ENCODE results near the gene DIP2B. TPM values are rescaled to one million over a fixed set of nuclear protein-coding genes. Genes with fewer than 3 reads are reported as not detected.

Gene DIP2B
- total RNA-seq, 1 experiment from 2014 or later, result 20.0 TPM

DNA sequence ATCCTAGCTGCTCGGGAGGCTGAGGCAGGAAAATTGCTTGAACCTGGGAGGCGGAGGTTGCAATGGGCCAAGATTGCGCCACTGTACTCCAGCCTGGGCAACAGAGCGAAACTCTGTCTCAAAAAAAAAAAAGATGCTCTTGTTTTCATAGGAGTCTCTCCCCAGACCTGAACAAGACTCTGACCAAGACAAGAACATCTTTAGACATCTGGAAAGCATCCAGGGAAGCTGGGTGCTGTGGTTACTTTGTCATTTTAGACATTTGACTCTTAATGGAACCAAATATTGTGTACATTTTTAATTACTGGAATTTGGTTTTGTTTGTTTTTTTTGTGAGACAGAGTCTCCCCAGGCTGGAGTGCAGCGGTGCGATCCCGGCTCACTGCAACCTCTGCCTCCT, 238.0 kb downstream of the DIP2B start:
- H3K4me1 Mint-ChIP-seq, result peaks cover 0 to 3% of the 10 kb centered on the region in 2 experiments; a peak in 2 of 4 replicates
- no peaks in the 10 kb centered on the region for H3K27me3 Mint-ChIP-seq (ENCODE audit: low read depth)
- no peaks in the 10 kb centered on the region for H3K79me2 ChIP-seq (ENCODE audit: insufficient read depth, low read length)
- H3K4me2 ChIP-seq (ENCODE audit: insufficient read depth, insufficient read length, low read length), result no peak overlapping the region
- no peak overlapping the region for H2BK12ac ChIP-seq (ENCODE audit: insufficient read length, low read depth, low read length)
- H2AFZ ChIP-seq (ENCODE audit: low read length), result no peak overlapping the region
- H3K9me3 ChIP-seq (ENCODE audit: control insufficient read depth, low read depth, low read length), result no peaks in the 10 kb centered on the region
- H3K27me3 ChIP-seq (ENCODE audit: insufficient read depth, low read length), result no peaks in the 10 kb centered on the region
- no peak overlapping the region for H2BK120ac ChIP-seq (ENCODE audit: low read depth, low read length, poor library complexity, severe bottlenecking)
- no peak overlapping the region for H3K27ac ChIP-seq (ENCODE audit: insufficient read length, low read depth, low read length)
- no peak overlapping the region for H3K23ac ChIP-seq (ENCODE audit: insufficient read length, low read depth, low read length)
- no peaks in the 10 kb centered on the region for H3K79me1 ChIP-seq (ENCODE audit: insufficient read depth, low read depth, low read length, poor library complexity, severe bottlenecking)
- no peak for DNase-seq
- no peak overlapping the region for H3K9ac ChIP-seq (ENCODE audit: extremely low read depth, insufficient read length, low read length)
- no peak overlapping the region for H4K5ac ChIP-seq (ENCODE audit: insufficient read length, low read depth, low read length)
- no peak overlapping the region for H4K8ac ChIP-seq (replicated peaks; ENCODE audit: insufficient read length, low read depth, low read length)
- TF ChIP-seq CTCF (conservative IDR thresholded peaks at IDR 0.05), result no peak
- H2AK5ac ChIP-seq (ENCODE audit: insufficient read length, low read length), result no peak overlapping the region
- H3K4me1 ChIP-seq (ENCODE audit: insufficient read depth, low read length), result 0 out of 2 replicates have a peak, but pooled peaks cover 2% of the 10 kb centered on the region
- H2BK15ac ChIP-seq (ENCODE audit: low read depth, low read length), result no peak overlapping the region
- H3K18ac ChIP-seq (ENCODE audit: insufficient read length, low read depth, low read length), result no peak overlapping the region
- H3K4ac ChIP-seq (ENCODE audit: low read depth, low read length), result no peak overlapping the region
- H3K36me3 Mint-ChIP-seq (ENCODE audit: insufficient read depth in 1 of 3, low read depth in 3 of 3), result peaks cover 29 to 70% (median 59%) of the 10 kb centered on the region in 3 experiments
- no peak overlapping the region for H3T11ph ChIP-seq (ENCODE audit: low read length)
- no peak overlapping the region for H3K56ac ChIP-seq (ENCODE audit: insufficient read length, low read depth, low read length)
- no peak overlapping the region for H3K14ac ChIP-seq (ENCODE audit: insufficient read depth, low read length)
- no peak overlapping the region for H3K4me3 Mint-ChIP-seq
- H3K9me3 Mint-ChIP-seq, result no peaks in the 10 kb centered on the region
- H2BK20ac ChIP-seq (ENCODE audit: low read depth, low read length, poor library complexity, severe bottlenecking), result no peak overlapping the region
- H4K91ac ChIP-seq (ENCODE audit: insufficient read length, low read depth, low read length), result no peak overlapping the region
- no peaks in the 10 kb centered on the region for H4K20me1 ChIP-seq (ENCODE audit: control insufficient read depth, insufficient read depth, insufficient read length)
- WGBS (ENCODE audit: extremely low coverage, insufficient read length, low lambda C conversion rate), result no CpG with 5 or more reads among the region's 7 CpGs
- no peak overlapping the region for H3K27ac Mint-ChIP-seq
- H2BK5ac ChIP-seq (ENCODE audit: insufficient read length, low read length), result no peak overlapping the region
- H3K23me2 ChIP-seq (ENCODE audit: insufficient read length, low read depth, low read length, poor library complexity, severe bottlenecking), result no peaks in the 10 kb centered on the region

All from H9 (cell line).